Measurements from ENCODE around the gene SORCS2.

SORCS2 gene

DNA sequence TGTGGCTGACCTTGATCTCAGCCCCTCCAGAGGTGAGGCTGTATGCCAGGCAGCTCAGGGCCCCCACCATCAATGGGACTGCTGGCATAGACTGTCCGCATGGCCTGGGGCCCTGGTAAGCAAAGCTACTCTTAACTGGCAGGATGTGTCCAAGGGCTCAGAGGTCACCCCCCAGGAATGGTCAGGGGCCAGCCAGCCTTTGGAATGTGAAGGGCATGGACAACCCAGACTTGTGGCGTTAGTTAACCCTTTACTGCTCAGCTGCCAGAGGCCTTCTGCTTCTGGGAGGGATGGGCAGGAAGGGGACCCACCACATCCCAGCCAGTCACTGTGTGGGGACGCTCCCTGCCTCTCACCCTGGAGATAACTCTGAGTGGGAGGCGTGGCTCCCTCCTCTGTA, 322.5 kb downstream of the SORCS2 start:
- Histone ChIP-seq H3K9ac (ENCODE audit: low read depth, low read length) (no peak overlapping the region), H3K27me3 (ENCODE audit: control insufficient read depth, insufficient read depth, low read length) (no peaks in the 10 kb centered on the region), H3K27ac (ENCODE audit: low read depth, low read length) (no peak overlapping the region), H3K4me3 (ENCODE audit: low read depth, low read length) (no peak overlapping the region), H3K4me1 (ENCODE audit: control insufficient read depth, insufficient read depth, low read length) (0 out of 2 replicates have a peak, but pooled peaks cover 4% of the 10 kb centered on the region), H3K9me3 (ENCODE audit: control insufficient read depth, insufficient read depth, low read length) (no peaks in the 10 kb centered on the region), H3K36me3 (ENCODE audit: control insufficient read depth, insufficient read depth, low read length) (no peaks in the 10 kb centered on the region)

DNA sequence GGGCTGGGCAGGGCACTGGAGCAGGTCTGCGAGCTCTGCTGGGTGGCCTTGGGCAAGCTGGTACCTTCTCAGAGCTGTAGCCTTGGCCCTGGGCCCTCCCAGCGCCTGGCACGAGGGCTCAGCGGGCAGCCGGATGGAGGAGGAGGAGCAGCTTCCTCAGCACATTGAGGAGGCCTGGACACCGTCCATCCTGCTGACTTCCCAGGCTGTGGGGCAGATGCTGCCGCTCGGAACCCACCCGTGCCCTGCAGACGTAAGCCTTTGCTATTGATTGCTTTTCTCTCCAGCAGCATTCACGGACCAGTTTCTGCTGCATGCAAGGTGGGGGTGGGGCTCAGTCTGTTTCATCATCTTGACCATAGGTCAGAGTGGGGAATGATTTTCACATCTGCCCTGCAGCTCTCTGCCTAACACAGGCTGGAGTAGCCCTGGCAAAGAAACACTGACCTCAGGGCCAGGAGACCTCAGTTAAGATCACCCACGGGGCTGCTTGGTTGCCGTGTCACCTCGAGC, 323.1 kb downstream of the SORCS2 start:
- Histone ChIP-seq H3K9ac (ENCODE audit: low read depth, low read length) (no peak overlapping the region), H3K36me3 (ENCODE audit: control insufficient read depth, insufficient read depth, low read length) (no peaks in the 10 kb centered on the region), H3K27me3 (ENCODE audit: control insufficient read depth, insufficient read depth, low read length) (no peaks in the 10 kb centered on the region), H3K9me3 (ENCODE audit: control insufficient read depth, insufficient read depth, low read length) (no peaks in the 10 kb centered on the region), H3K27ac (ENCODE audit: low read depth, low read length) (no peak overlapping the region), H3K4me3 (ENCODE audit: low read depth, low read length) (no peak overlapping the region), H3K4me1 (ENCODE audit: control insufficient read depth, insufficient read depth, low read length) (0 out of 2 replicates have a peak, but pooled peaks cover 4% of the 10 kb centered on the region)

DNA sequence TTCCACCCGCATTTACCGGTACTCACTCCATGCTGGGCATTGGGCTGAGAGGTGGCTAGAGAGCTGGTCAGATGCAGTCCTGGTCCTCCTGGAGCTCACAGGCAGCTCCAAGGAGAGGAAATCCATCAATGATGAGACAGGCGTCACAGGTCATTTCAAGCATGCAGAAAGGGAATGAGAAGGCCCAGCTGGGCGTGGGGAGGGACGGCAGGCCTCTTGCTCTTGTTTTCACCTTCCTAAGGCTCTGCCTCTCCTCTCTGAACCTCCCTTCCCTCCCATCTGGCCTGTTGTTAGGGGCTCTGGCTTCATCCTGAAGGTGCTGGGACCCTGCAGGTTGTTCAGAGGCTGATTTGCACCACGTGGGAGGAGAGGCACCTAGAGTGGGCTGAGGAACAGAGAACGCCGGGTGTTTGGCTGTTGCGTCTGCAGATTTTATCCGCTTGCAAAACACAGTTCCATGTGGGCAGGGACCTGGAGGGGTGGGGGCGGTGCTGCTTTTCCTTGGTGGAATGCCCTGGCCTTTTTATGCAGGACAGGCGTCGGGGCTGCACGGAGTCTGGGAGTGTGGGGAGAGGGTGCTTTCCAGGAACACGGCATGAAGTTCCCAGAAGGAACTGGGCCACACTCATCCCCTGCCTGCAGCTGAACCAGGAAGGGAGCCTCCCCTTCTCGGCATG, 323.9 kb downstream of the SORCS2 start:
- no peak overlapping the region for H3K27ac ChIP-seq (ENCODE audit: low read depth, low read length)
- H3K9ac ChIP-seq (ENCODE audit: low read depth, low read length): no peak overlapping the region
- no peaks in the 10 kb centered on the region for H3K9me3 ChIP-seq (ENCODE audit: control insufficient read depth, insufficient read depth, low read length)
- 0 out of 2 replicates have a peak, but pooled peaks cover 4% of the 10 kb centered on the region for H3K4me1 ChIP-seq (ENCODE audit: control insufficient read depth, insufficient read depth, low read length)
- no peaks in the 10 kb centered on the region for H3K36me3 ChIP-seq (ENCODE audit: control insufficient read depth, insufficient read depth, low read length)
- no peak overlapping the region for H3K4me3 ChIP-seq (ENCODE audit: low read depth, low read length)
- H3K27me3 ChIP-seq (ENCODE audit: control insufficient read depth, insufficient read depth, low read length): no peaks in the 10 kb centered on the region

DNA sequence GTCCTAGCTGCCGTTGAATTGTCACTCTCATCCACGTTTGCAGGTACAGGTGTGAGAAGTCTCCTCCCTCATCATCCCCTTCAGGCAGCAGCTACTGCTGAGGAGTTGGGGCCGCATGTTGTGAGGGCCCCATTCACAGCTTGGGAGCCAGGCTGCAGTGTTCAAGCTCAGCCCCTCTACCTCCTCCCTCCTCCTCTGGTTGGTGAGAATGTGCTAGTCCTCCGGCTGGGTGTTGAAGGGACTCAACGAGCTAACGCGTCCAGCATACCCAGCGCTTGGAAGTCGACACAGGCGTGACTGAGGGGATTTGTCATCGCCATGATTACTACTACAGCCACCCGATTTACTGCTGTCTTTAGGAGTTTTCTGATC, 324.4 kb downstream of the SORCS2 start:
- H3K27me3 ChIP-seq (ENCODE audit: control insufficient read depth, insufficient read depth, low read length): no peaks in the 10 kb centered on the region
- no peak overlapping the region for H3K27ac ChIP-seq (ENCODE audit: low read depth, low read length)
- H3K9ac ChIP-seq (ENCODE audit: low read depth, low read length): no peak overlapping the region
- H3K4me1 ChIP-seq (ENCODE audit: control insufficient read depth, insufficient read depth, low read length): 0 out of 2 replicates have a peak, but pooled peaks cover 4% of the 10 kb centered on the region
- H3K4me3 ChIP-seq (ENCODE audit: low read depth, low read length): no peak overlapping the region
- H3K9me3 ChIP-seq (ENCODE audit: control insufficient read depth, insufficient read depth, low read length): no peaks in the 10 kb centered on the region
- no peaks in the 10 kb centered on the region for H3K36me3 ChIP-seq (ENCODE audit: control insufficient read depth, insufficient read depth, low read length)

DNA sequence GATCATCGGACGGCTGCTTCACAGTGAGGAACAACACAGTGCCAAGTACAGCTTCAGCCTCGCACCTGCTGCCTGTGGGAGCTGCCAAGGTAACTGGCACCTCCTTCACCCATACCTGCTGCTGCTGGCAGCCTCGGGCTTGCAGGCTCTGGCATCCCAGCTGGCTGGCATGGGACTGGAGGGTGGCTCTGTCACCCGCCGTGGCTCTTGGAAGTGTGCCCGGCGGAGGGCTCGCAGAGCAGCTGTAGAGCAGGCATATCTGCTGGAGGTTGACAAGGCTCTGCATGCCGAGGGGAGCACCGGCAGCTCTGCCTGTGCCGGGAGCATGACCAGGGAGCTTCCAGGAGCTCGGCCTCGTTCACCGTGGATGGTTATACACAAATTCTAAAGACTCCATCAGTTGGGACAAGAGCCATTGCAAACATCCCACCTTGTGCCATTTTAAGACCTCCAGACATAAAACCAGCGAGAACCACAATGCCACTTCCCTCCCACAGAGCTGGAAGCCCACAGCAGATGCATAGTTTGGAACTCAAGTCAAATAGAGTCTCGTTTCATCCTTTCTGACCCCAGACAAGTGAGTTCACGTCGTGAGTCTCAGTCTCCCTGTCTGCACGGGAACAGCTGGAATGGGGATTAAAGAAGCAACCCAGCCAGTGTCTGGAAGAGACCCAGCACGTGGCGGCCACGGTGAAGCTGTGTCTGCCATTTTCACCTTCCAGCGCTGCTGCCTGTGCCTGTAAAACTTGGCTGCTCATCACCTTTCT, 326.7 kb downstream of the SORCS2 start:
- Histone ChIP-seq H3K27me3 (ENCODE audit: control insufficient read depth, insufficient read depth, low read length) (no peaks in the 10 kb centered on the region), H3K9ac (ENCODE audit: low read depth, low read length) (no peak overlapping the region), H3K9me3 (ENCODE audit: control insufficient read depth, insufficient read depth, low read length) (no peaks in the 10 kb centered on the region), H3K4me3 (ENCODE audit: low read depth, low read length) (no peak overlapping the region), H3K27ac (ENCODE audit: low read depth, low read length) (no peak overlapping the region), H3K36me3 (ENCODE audit: control insufficient read depth, insufficient read depth, low read length) (no peaks in the 10 kb centered on the region), H3K4me1 (ENCODE audit: control insufficient read depth, insufficient read depth, low read length) (0 out of 2 replicates have a peak, but pooled peaks cover 4% of the 10 kb centered on the region)

DNA sequence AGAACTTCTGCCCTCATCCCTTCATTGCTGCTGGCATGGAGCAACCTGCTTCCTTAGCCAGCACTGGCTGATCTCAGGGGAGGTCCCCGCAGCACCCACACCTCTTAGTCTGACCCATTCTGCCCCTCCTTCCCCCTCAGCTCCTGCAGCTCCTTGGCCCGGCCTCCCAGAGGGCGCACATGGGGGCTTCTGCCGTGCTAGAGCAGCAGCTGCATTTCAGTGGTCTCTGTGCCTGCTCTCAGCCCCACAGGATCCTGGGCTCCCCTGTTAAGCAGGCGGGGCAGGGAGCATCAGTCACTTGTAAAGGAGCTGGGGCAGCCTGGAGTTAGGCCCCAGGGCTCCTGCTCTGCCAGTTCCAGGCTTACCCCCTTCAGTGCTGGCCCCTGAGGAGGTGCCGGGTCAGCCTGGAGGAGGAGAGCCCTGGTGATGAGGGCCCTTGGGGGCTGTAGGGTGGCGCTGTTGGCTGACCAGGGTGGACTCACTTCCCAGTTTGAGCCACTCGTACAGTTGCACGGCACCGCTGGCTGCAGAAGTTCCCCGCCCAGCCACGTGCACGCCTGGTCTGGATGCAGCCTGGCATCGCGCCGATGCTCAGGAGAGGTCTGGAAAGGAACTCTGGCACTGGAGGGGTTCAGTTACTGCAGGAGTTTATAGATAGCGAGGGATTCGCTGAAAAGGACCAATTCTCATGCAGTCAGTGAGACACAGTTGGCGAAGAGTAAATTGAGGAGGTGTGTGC, 327.5 kb downstream of the SORCS2 start:
- H3K9ac ChIP-seq (ENCODE audit: low read depth, low read length): no peak overlapping the region
- H3K27me3 ChIP-seq (ENCODE audit: control insufficient read depth, insufficient read depth, low read length): no peaks in the 10 kb centered on the region
- no peaks in the 10 kb centered on the region for H3K36me3 ChIP-seq (ENCODE audit: control insufficient read depth, insufficient read depth, low read length)
- no peak overlapping the region for H3K27ac ChIP-seq (ENCODE audit: low read depth, low read length)
- H3K4me3 ChIP-seq (ENCODE audit: low read depth, low read length): no peak overlapping the region
- 0 out of 2 replicates have a peak, but pooled peaks cover 4% of the 10 kb centered on the region for H3K4me1 ChIP-seq (ENCODE audit: control insufficient read depth, insufficient read depth, low read length)
- no peaks in the 10 kb centered on the region for H3K9me3 ChIP-seq (ENCODE audit: control insufficient read depth, insufficient read depth, low read length)

DNA sequence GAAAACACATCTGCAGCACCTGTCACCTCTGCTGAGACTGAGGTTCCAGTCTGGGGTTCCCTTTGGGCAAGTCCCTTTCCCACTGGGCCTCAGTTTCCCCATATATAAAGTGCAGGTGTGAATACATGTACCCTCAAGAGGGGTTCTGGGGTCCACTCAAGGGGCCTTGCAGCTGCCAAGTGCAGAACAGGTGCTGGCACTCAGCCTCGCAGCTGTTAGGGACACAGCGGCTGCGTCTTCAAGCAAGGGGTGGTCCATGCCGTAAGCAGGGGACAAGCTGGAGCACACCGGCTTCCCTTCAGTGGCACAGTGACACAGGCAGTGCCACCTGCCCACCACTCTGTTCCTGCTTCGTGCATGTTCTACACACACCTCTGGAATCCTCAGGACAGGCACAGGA, 329.3 kb downstream of the SORCS2 start:
- Histone ChIP-seq H3K9ac (ENCODE audit: low read depth, low read length) (no peak overlapping the region), H3K27ac (ENCODE audit: low read depth, low read length) (no peak overlapping the region), H3K27me3 (ENCODE audit: control insufficient read depth, insufficient read depth, low read length) (no peaks in the 10 kb centered on the region), H3K36me3 (ENCODE audit: control insufficient read depth, insufficient read depth, low read length) (no peaks in the 10 kb centered on the region), H3K4me3 (ENCODE audit: low read depth, low read length) (no peak overlapping the region), H3K4me1 (ENCODE audit: control insufficient read depth, insufficient read depth, low read length) (0 out of 2 replicates have a peak, but pooled peaks cover 2% of the 10 kb centered on the region), H3K9me3 (ENCODE audit: control insufficient read depth, insufficient read depth, low read length) (no peaks in the 10 kb centered on the region)

DNA sequence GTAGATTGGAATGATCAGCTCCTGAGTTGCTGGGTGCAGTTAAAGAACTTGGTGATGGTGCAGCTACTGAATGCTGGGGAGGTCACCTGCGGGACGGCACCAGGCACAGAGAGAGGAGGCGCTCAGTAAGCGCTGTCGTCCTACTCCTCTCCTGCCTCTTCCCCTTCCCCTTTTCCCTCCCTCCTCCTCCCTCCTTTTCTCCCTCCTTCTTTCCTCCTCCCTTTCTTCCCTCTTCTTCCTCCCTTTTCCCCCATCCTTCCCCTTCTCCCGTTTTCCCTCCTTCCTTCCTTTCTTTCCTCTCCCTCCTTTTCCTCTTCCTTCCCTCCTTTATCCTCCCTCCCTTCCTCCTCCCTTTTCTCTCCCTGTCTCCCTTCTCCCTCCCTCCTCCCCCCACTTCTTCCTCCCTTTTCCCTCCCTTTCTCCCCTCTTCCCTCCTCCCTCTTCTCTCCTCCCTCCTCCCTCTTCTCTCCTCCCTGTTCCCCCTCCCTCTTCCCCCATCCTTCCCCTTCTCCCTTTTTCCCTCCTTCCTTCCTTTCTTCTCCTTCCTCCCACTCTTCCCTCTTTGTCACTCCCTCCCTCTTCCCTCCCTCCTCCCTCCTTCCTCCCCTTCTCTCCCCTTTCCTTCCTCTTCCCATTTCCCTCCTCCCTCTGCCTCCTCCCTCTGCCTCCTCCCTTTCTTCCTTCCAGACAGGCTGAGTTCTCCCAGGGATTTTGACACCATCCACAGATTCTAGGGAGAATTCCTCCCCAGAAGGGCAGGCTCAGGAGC, 330.3 kb downstream of the SORCS2 start:
- Histone ChIP-seq H3K27me3 (ENCODE audit: control insufficient read depth, insufficient read depth, low read length) (no peaks in the 10 kb centered on the region), H3K36me3 (ENCODE audit: control insufficient read depth, insufficient read depth, low read length) (no peaks in the 10 kb centered on the region), H3K9me3 (ENCODE audit: control insufficient read depth, insufficient read depth, low read length) (no peaks in the 10 kb centered on the region), H3K9ac (ENCODE audit: low read depth, low read length) (no peak overlapping the region), H3K4me1 (ENCODE audit: control insufficient read depth, insufficient read depth, low read length) (peaks cover under 1% of the 10 kb centered on the region; the same call in 1 of the 2 replicates), H3K4me3 (ENCODE audit: low read depth, low read length) (no peak overlapping the region), H3K27ac (ENCODE audit: low read depth, low read length) (no peak overlapping the region)

DNA sequence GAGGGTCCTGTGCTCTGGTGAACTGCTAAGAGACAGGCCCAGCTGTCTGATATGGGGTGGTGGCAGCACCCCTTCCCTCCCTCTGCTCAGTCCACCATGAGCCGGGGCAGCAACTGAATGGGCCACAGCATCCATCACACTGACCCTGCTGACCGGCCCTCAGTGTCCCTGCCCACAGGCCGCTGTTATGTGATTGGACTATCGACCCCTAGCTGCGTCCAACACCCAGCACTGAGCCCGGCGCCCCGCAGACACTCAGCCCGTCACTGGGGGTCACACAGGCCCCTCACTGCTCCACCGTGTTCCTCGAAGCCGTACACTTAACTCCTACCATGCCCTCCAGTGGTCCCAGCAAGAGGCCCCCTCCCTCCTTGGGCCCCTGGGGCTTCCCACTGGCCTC, 331.2 kb downstream of the SORCS2 start:
- H3K9ac ChIP-seq (ENCODE audit: low read depth, low read length): no peak overlapping the region
- no peak overlapping the region for H3K27ac ChIP-seq (ENCODE audit: low read depth, low read length)
- H3K9me3 ChIP-seq (ENCODE audit: control insufficient read depth, insufficient read depth, low read length): no peaks in the 10 kb centered on the region
- H3K27me3 ChIP-seq (ENCODE audit: control insufficient read depth, insufficient read depth, low read length): no peaks in the 10 kb centered on the region
- H3K4me3 ChIP-seq (ENCODE audit: low read depth, low read length): no peak overlapping the region
- peaks cover 6% of the 10 kb centered on the region for H3K4me1 ChIP-seq (ENCODE audit: control insufficient read depth, insufficient read depth, low read length)
- no peaks in the 10 kb centered on the region for H3K36me3 ChIP-seq (ENCODE audit: control insufficient read depth, insufficient read depth, low read length)

DNA sequence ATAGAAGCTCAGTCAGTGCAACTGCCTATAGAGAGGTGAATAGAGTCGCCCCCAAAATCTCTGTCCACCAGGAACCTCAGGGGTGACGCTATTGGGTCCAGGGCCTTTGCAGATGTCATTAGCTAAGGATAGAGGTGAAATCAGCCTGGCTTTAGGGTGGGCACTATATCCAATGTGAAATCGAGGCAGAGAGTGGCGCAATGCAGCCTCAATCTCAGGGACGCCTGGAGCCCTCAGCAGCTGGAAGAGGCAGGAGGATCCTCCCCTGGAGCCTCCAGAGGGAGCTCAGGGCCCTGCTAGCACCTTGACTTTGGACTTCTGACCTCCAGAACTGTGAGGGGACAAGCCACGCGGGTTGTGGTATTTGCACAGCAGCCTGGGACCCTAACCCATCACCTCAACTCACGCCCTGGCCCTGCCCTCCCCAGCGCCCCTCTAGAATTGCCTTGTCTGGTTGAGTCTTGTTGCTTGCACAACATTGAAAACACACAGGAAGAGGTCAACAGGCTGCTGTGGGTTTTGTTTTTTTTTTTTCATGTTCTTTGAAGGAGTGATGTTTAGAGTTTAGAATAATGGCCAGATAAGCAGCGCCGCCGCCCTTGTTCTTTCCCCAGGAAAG, 331.8 kb downstream of the SORCS2 start:
- Histone ChIP-seq H3K4me1 (ENCODE audit: control insufficient read depth, insufficient read depth, low read length) (peaks cover 8% of the 10 kb centered on the region), H3K27me3 (ENCODE audit: control insufficient read depth, insufficient read depth, low read length) (no peaks in the 10 kb centered on the region), H3K36me3 (ENCODE audit: control insufficient read depth, insufficient read depth, low read length) (no peaks in the 10 kb centered on the region), H3K9ac (ENCODE audit: low read depth, low read length) (no peak overlapping the region), H3K27ac (ENCODE audit: low read depth, low read length) (no peak overlapping the region), H3K9me3 (ENCODE audit: control insufficient read depth, insufficient read depth, low read length) (no peaks in the 10 kb centered on the region), H3K4me3 (ENCODE audit: low read depth, low read length) (no peak overlapping the region)

All from HUES48 (cell line).